ENCODE results near the gene SLC25A4.
"Not testable (repeated sequence)": the region's sequence is repeated elsewhere in the genome, so short reads cannot be mapped to it uniquely, and the experiment has no call there.

The SLC25A4 gene

GRCh38 chr4:185186769-185187168 is 43.7 kb downstream of the SLC25A4 start:
- no peaks in the 10 kb centered on the region for H3K9me3 ChIP-seq (ENCODE audit: control insufficient read depth, low read depth, low read length)
- no peak overlapping the region for H3K9ac ChIP-seq (ENCODE audit: low read length)
- no peak overlapping the region for H3K4me3 ChIP-seq (ENCODE audit: low read length)
- H3K27me3 ChIP-seq (ENCODE audit: control insufficient read depth, insufficient read depth, low read length): no peaks in the 10 kb centered on the region
- no peak overlapping the region for H3K27ac ChIP-seq (ENCODE audit: low read length)
- H3K36me3 ChIP-seq (ENCODE audit: control insufficient read depth, low read depth, low read length): peaks cover 7% of the 10 kb centered on the region
- H3K4me1 ChIP-seq (ENCODE audit: control insufficient read depth, low read depth, low read length): peaks cover 18% of the 10 kb centered on the region

DNA sequence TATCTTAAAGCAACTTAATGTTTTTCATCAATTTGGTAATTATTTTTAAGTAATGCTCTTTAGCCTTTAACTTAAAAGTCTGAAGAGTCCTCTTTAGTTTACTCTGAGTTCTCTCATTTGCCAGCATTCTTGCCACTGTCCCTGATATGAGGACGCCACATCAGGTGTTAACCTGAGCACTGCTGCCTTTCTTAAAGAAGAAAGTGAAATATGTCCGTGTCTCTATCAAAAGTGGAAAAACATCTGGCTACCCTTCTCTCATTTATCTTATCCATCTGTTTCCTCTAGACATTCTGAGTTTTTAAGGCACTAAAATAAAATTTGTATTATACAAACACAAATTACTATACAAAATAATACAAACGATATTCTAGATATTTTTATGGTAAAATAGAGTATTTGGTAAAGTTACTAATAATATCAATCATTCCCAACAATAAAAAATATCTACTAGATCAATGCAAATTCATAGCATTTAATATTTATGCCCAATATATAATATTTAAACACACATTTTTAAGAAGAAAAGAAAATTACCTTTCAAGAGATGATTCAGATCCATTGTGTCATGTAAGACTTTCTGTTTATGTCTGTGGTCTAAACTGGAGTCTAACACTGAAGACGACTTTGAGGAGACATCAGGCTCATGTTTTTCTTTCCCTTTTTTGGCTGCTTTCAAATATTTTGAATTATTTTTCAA is 46.7 kb downstream of the SLC25A4 start:
- Histone ChIP-seq H3K4me3 (ENCODE audit: low read length) (no peak overlapping the region), H3K9ac (ENCODE audit: low read length) (no peak overlapping the region), H3K27ac (ENCODE audit: low read length) (no peak overlapping the region), H3K4me1 (ENCODE audit: control insufficient read depth, low read depth, low read length) (no peaks in the 10 kb centered on the region), H3K27me3 (ENCODE audit: control insufficient read depth, insufficient read depth, low read length) (no peaks in the 10 kb centered on the region), H3K9me3 (ENCODE audit: control insufficient read depth, low read depth, low read length) (no peaks in the 10 kb centered on the region), H3K36me3 (ENCODE audit: control insufficient read depth, low read depth, low read length) (peaks cover 7% of the 10 kb centered on the region)

- Histone ChIP-seq H3K9ac (ENCODE audit: low read length) (no peak overlapping the region), H3K4me3 (ENCODE audit: low read length) (no peak overlapping the region), H3K27ac (ENCODE audit: low read length) (no peak overlapping the region), H3K36me3 (ENCODE audit: control insufficient read depth, low read depth, low read length) (peaks cover 7% of the 10 kb centered on the region), H3K27me3 (ENCODE audit: control insufficient read depth, insufficient read depth, low read length) (no peaks in the 10 kb centered on the region), H3K4me1 (ENCODE audit: control insufficient read depth, low read depth, low read length) (no peaks in the 10 kb centered on the region), H3K9me3 (ENCODE audit: control insufficient read depth, low read depth, low read length) (no peaks in the 10 kb centered on the region)
Observed at GRCh38 chr4:185190306-185190856, 47.3 kb downstream of the SLC25A4 start.

GRCh38 chr4:185192059-185192458 is 49.0 kb downstream of the SLC25A4 start:
- H3K27ac ChIP-seq (ENCODE audit: low read length): no peak overlapping the region

GRCh38 chr4:185194924-185195888 is 52.1 kb downstream of the SLC25A4 start:
- H3K27ac ChIP-seq (ENCODE audit: low read length): no peak overlapping the region
- H3K27me3 ChIP-seq (ENCODE audit: control insufficient read depth, insufficient read depth, low read length): no peaks in the 10 kb centered on the region
- no peak overlapping the region for H3K9ac ChIP-seq (ENCODE audit: low read length)
- H3K4me1 ChIP-seq (ENCODE audit: control insufficient read depth, low read depth, low read length): no peaks in the 10 kb centered on the region
- H3K9me3 ChIP-seq (ENCODE audit: control insufficient read depth, low read depth, low read length): no peaks in the 10 kb centered on the region
- H3K4me3 ChIP-seq (ENCODE audit: low read length): no peak overlapping the region
- H3K36me3 ChIP-seq (ENCODE audit: control insufficient read depth, low read depth, low read length): peaks cover 4% of the 10 kb centered on the region

More at GRCh38 chr4:185192059-185192458, 49.0 kb downstream of the SLC25A4 start:
- no peak overlapping the region for H3K9ac ChIP-seq (ENCODE audit: low read length)
- no peaks in the 10 kb centered on the region for H3K9me3 ChIP-seq (ENCODE audit: control insufficient read depth, low read depth, low read length)
- no peak overlapping the region for H3K4me3 ChIP-seq (ENCODE audit: low read length)
- H3K36me3 ChIP-seq (ENCODE audit: control insufficient read depth, low read depth, low read length): peaks cover 7% of the 10 kb centered on the region
- H3K4me1 ChIP-seq (ENCODE audit: control insufficient read depth, low read depth, low read length): no peaks in the 10 kb centered on the region
- H3K27me3 ChIP-seq (ENCODE audit: control insufficient read depth, insufficient read depth, low read length): no peaks in the 10 kb centered on the region

DNA sequence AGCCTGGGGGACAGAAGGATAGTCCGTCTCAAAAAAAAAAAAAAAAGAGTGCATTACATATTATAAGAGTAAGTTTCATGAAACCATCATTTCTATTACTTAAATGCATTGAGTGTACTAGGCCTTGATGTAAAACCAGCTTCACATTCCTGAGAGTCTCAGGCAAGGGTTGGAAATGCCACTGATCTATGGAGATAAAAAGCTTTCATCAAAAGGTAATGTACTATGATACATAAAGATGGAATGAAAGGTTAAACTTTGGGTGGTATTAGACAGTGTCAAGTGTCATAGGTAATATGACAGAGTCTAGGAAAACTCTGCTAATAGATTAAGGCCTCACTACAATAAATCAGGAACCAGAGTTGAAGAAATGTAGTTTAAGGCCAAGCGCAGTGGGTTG is 53.4 kb downstream of the SLC25A4 start:
- no peaks in the 10 kb centered on the region for H3K27me3 ChIP-seq (ENCODE audit: control insufficient read depth, insufficient read depth, low read length)
- H3K27ac ChIP-seq (ENCODE audit: low read length): no peak overlapping the region
- no peaks in the 10 kb centered on the region for H3K9me3 ChIP-seq (ENCODE audit: control insufficient read depth, low read depth, low read length)
- peaks cover 3% of the 10 kb centered on the region for H3K4me1 ChIP-seq (ENCODE audit: control insufficient read depth, low read depth, low read length)
- no peak overlapping the region for H3K4me3 ChIP-seq (ENCODE audit: low read length)
- H3K9ac ChIP-seq (ENCODE audit: low read length): no peak overlapping the region
- H3K36me3 ChIP-seq (ENCODE audit: control insufficient read depth, low read depth, low read length): no peaks in the 10 kb centered on the region

GRCh38 chr4:185198189-185198588 is 55.1 kb downstream of the SLC25A4 start:
- H3K27ac ChIP-seq (ENCODE audit: low read length); H3K27me3 ChIP-seq (ENCODE audit: control insufficient read depth, insufficient read depth, low read length); H3K4me3 ChIP-seq (ENCODE audit: low read length); H3K9ac ChIP-seq (ENCODE audit: low read length); H3K9me3 ChIP-seq (ENCODE audit: control insufficient read depth, low read depth, low read length); H3K36me3 ChIP-seq (ENCODE audit: control insufficient read depth, low read depth, low read length): not testable (repeated sequence)
- peaks cover 12% of the 10 kb centered on the region for H3K4me1 ChIP-seq (ENCODE audit: control insufficient read depth, low read depth, low read length)

Measured in iPS-18a (cell line).